Fibroblast of the conjunctiva (primary cell): ENCODE data around the gene AKT1S1.
A peak's percentile ranks its signal among the peaks of the same experiment; 100 is the strongest.

Experiments used
- DNase-seq: peaks from one replicate; pipeline ENCODE4 v3.0.0-alpha.2; 2010; ENCODE audit warnings: low read depth

AKT1S1 gene

DNA sequence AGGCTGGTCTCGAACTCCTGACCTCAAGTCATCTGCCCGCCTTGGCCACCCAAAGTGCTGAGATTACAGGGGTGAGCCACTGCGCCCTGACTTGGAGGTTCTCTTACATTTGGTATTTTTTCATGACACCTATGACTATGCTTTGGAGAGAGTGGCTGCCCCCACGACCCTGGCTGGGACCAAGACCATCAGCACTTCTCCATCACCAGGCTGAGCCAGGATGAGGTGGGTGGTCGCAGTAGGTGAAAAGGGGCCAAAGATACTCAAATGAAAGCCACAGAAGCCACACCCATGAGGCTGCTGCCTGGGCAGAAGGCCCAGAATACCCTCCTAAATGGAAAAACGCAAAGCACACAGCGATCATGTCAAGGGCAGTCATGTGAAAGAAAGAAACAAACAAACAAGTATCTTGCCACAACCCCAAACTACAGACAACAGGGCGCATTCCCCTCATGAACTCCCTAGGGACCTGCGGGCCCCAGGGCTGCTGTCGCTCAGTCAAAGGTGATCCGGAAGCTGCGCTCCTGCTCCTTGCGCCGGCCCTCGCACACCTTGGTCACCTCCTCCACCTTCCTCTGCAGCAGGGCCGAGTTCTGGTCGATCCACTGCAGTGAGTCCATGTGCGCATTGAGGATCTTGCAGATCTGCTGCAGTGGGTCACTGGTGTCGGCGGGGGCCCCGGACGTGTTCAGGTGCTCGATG, 30.7 kb upstream of the AKT1S1 start:
- DNase-seq = no peak

- no peak for DNase-seq
Observed at GRCh38 chr19:49906879-49907564, 29.9 kb upstream of the AKT1S1 start.

DNA sequence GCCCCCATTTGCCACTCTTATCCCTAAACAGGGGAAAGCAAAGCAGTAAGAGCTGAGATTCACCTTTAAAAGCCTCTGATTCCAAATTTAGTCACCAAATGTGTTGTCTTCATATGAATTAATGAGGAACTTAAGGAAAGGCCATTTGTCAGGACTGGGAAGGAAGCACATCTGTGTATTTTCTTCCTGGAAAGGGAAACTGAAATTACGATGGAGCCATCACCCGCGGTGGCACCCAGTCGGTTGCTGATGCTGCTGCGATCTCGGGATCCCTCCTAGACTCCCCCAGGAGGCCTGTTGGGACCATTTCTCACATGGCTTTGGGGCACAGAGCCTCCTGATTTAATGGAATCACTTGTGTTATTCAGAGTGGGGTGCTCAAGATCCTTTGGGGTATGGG, 27.0 kb upstream of the AKT1S1 start:
- DNase-seq = no peak

GRCh38 chr19:49896863-49897621, 19.9 kb upstream of the AKT1S1 start, which contains the start of gene IL4I1:
IL4I1 (minus strand) TSS chr19:49896887; CDS start chr19:49896160, 727 bp downstream.
- DNase-seq = no peak

DNA sequence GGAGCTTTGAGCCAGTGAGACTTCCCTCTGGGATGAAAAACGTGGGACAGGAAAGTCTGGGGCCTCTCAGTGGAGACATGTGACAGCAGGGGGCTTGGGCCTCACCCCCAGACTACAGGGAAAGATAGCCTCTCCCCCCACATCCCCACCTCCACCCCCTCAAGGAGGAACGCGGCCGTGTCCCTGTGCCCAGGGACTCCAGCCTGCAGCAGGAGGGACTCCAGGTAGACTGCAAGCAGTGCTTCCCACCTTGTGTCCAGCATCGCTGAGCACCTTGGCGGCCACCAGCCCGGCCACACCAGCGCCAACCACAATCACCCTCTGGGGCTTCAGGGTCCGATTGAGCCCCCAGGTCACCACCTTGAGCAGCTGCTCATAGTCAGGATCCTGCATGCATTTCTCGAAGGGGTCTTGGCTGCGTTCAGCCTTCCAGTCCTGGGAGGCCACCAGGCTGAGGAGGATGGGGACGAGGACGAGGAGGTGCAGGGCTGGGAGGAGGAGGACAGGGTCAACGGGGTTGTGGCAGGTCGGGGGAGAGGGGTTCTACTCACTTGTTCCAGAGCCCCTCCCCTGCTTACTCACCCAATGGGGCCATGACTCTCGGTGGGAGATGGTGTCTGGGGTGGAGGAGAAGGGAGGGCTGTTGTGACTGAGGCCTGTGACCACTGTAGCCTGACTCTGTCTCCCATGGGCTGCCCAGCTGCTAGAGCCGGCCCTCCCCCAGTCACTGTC, 18.6 kb upstream of the AKT1S1 start:
- no peak for DNase-seq

DNA sequence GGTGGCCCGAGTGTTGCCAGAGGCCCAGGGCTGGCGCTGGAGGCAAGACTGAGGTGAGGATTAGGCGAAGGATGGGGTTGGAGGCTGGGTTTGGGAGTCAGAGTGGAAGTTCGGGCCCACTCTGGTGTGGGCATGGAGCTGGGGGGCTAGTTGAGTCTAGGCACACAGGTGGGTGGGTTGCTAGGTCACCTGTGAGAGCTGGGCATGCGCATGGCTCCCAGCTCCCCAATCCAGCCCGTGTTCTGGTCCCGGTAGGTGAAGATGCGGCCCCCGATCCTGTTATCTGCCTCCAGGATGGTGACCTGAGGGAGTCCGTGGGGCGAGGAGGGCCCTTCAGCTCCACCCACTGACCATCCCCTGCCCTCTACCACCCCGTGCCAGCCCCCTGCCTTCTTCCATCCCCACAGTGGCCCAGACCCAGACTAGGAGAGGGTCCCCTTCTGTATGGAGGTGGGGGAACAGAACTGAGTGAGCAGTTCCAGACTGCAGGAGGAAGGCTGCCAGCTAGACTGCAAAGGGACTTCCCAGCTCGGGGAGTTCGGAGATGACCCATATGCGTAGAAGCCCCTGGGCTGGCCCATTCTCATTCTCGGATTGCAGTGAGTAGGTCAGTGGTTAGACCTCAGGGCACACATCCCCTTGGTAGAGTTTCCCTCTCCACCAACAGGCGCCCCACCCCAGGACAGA, 17.9 kb upstream of the AKT1S1 start:
- no peak for DNase-seq

DNA sequence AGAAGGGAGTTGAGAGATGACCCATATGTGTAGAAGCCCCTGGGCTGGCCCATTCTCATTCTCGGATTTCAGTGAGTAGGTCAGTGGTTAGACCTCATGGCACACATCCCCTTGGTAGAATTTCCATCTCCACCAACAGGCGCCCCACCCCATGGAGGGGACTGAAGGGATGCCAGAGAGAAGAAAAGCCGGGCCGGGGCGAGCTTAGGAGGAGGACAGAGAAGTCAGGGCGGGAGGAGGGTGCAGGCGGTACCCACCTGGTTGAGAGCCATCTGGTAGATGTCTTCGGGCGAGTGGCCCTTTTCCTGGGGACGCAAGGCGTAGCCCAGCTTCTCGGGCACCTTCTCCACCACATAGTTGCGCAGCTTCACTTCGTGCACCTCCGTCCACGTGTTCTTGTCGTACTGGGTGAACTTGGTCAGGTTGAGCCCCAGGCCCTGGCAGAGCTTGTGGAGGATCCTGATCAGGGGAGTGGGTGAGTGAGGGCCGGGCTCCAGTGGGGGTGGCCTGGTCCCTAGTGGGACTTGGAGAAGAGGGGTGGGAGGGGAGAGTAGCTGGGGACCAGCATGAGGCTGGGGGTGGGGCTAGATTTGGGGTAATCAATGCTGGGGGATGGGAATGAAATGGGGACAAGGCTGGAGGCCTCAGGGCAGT, 17.0 kb upstream of the AKT1S1 start:
- DNase-seq = no peak

DNA sequence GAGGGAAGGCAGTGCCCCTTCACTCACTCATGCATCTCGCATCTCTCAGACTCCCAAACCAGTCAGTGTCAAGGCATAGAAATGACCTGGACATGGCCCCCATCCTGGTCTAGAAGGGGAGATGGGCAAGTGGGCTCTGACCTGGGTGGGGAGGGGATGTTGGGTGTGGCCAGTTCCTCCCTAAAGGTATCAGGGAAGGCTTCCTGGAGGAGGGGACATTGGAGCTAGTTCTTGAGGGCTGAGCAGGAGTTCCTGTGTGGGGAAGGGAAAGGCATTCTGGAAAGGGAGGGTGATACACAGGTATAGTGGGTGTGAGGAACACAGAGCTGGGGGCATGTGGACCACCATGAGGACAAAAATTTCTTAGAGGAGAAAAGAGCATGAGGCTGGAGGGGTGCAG, 15.6 kb upstream of the AKT1S1 start:
- no peak for DNase-seq

DNA sequence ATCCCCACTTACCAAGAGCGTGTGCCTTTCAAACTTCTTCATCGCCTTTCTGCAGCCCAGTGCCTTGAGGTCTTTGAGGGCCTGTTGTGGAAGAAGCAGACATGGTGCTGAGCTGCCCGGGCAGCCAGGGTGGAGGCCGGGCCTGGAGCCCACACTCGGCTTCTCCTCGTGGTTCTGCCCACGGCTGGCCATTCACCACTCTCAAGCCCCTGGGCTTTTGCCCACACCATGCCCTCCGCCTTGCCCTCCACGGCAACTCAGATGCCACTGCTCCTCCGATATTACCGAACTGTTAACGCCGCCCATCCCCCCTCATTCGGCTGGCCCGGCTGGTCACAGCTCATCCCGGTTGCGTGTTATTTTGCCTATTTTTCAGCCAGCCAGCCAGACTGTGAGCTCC, 14.2 kb upstream of the AKT1S1 start:
- no peak for DNase-seq

DNA sequence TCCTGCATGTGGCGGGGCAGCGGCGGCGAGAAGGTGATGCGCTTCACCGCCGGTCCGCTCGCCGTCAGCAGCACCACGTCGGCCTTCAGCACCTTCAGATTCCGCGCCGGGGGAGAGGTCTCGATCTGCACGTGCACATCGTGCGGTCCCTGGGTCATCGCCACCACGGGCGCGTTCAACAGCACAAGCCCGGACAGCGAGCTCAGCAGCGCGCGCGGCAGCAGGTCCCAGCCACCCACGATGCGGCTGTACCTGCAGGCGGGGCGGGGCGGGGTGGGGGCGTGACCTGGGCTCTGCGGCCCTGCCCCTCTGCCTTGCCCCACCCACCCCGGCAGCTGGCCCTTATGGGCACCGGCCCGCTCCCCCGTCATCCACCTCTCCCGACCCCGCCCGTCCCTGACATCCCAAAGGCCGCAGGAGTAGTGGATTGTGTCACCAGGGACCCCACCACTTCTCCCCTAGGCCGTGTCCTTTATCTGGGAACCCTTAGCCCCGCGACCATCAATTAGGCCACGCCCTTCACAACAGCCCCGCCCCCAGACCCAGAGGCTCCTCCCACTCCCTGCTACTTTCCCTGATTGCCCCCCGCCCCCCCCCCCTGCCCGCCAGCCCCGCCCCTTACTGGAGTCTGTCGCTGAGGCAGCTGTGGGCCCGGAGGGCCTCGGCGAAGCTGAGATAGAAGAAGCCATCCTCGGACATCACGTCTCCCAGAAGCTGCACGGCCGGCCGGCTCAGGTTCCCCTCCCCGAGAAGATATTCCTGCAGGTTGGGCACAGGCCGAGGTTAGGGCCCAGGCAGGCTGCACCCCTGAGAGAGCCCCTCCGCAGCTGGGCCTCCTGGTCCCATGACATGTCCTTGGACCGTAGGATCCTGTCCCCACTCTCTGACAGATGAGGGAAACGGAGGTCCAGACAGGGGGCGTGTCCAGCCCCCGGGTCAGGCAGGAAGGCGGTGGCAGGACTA, 13.5 kb upstream of the AKT1S1 start:
- DNase-seq = no peak

DNA sequence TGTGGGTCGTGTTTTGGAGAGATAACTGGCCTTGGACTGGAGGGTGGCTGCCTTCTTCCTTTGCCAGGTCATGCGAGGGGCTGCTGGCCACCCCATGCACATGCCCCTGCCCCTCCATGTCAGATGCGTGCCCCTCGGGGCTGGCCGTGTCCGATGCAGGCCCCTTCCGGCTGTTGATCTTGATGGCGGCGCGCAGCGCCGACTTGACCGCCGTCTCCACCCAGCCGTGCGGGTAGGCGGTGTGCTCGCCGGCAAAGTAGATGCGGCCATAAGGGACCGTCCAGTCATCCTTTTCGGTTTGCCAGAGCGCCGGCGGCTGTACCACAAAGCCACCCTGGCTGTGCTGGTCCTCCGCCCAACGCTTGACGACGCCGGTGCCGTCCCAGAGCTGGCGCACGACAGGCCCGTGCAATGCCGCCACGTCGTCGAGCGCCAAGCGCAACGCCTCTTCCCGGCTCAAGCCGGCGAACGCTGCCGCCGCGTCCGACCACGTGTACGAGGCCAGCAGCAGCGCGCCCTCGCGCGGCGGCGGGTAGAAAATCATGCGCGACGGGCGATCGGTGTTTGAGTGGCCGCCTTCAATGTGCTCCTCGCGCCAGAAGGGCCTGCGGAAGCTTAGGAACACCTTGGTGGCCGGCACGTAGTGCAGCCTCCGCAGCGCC, 12.7 kb upstream of the AKT1S1 start:
- peak; percentile 43 for DNase-seq

DNA sequence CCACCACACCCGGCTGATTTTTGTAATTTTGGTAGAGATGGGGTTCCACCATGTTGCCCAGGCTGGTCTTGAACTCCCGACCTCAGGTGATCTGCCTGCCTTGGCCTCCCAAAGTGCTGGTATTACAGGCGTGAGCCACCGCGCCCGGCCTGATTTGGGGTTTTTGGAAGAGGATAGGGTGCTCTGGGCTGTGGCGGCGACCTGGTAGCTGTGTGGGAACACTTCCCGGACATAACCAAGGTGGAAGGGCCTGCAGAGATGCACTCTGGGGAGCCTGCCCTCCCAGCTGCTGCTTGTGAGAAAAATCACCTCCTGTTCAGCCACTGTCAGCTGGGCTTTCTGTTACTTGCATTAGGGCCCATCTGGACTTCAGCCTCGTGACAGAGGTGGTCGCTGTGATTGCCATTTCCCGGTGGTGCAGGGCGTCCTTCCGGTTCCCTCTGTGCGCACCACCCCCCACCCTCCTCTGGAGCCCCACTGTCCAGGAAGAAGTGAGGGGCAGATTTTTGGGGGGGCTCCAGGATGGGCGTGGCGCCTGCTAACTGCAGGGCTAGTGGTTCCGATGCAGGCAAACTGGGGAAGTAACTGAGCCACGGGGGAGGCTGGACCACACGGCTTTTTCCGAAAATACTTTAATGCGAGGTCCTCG, 12.0 kb upstream of the AKT1S1 start:
- no peak for DNase-seq

DNA sequence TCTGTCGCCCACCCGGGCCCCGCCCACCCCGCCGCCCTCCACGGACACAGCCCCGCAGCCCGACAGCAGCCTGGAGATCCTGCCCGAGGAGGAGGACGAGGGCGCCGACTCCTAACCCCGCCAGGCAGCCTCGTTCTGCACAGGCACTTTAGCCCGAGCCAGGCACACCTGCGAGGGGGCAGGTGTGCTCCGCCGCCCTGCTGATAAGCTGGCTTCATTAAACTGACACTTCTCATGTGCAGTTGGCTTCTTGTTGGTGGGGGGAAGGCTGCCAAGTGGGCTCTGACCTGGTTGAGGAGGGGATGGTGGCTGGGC, 11.3 kb upstream of the AKT1S1 start:
- DNase-seq = no peak

DNA sequence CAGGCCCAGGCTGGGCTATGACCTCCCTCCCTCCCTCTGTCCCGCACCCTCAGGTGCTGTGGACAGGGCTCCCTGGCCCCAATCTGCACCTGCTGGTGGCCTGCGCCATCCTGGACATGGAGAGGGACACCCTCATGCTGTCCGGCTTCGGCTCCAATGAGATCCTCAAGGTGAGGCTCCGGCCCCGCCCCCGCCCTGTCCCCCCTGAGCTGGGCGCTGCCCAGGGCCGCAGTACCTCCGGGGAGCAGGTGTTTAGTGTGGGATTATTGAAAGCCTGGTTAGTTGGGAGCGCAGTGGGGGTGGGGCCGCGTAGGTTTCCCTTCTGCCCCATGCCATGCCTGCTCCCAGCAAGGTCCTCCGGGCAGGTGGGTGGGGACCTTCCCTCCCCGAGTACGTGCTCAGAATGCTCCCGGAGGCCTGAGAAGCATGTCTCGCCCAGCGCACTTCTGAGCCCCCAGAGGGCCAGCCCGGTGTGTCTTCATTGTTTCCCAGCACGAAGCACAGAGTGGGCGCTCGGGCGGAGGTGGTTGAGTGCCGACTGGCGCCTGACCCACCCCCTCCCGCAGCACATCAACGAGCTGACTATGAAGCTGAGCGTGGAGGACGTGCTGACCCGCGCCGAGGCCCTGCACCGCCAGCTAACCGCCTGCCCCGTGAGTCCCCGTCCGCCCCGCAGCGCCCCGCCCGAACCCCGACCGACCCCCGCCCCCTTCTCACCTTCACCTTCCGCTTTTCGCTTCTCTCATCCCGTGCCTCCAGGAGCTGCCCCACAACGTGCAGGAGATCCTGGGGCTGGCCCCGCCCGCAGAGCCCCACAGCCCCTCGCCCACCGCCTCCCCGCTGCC, 10.7 kb upstream of the AKT1S1 start:
- DNase-seq = no peak

- no peak for DNase-seq
Observed at GRCh38 chr19:49887037-49887664, 10.0 kb upstream of the AKT1S1 start.

DNA sequence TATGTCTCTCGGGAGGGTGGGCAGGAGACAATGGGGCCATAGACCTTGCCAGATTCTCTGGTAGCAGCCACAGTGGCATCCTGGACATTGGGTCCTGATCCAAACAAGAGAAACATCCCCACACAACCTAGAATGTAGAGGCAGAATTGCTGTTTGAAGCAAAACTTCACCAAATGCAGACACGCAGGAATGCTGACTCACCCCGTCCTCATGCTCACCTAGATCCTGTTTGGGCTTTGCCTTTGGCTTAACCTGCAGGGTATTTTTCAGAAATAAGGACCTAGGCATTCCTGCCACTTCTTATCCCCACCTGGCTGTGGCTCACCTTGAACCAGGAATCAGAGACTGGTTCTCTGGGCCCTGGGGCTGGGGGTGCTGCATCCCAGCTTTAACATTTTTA, 7.6 kb upstream of the AKT1S1 start:
- no peak for DNase-seq

GRCh38 chr19:49884109-49884508, 7.0 kb upstream of the AKT1S1 start:
- no peak for DNase-seq

DNA sequence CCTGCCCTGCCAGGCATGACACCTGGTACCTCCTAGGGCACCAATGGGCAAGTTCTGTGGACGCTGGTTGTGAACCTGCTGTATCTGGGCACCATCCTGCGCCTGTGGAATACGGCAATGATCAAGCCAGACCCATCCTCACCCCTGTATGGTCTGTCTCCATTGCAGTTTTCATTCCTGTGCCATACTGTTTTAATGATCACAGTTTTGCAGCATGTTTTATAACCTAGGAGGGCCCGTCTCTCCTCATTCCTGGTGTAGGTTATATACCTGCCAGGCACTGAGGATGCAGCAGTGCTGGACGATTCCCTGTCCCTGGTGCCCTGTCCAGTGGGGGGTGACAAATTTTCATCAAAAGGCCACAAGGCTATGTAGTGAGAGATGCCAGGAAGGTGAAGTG, 5.9 kb upstream of the AKT1S1 start:
- no peak for DNase-seq
